PC-9 (cell line): ENCODE data around the gene VAMP8. TPM values are rescaled to one million over a fixed set of nuclear protein-coding genes. Genes with fewer than 3 reads are reported as not detected.
"Not testable (repeated sequence)": the region's sequence is repeated elsewhere in the genome, so short reads cannot be mapped to it uniquely, and the experiment has no call there.

Source experiments
- BruUV-seq: library from RNA; stranded (reverse); fragments of 400-500 nt; replicated peaks from 2 replicates; lab custom pipeline; 2021; lab: Mats Ljungman, UMichigan
- CTCF ChIA-PET: fragments of 300-600 bp; sonication (Branson Sonifier 250); formaldehyde crosslinking; loops from one replicate; lab custom pipeline; 2022; ENCODE audit warnings: antibody characterized with exemption; lab: Charles Lee
- POLR2A ChIA-PET: fragments of 300-600 bp; sonication (Branson Sonifier 250); formaldehyde crosslinking; loops from one replicate; lab custom pipeline; 2022; ENCODE audit warnings: antibody characterized with exemption; ENCODE audit not compliant: unreplicated experiment; lab: Charles Lee
- DNase-seq, 2 experiments: peaks; one replicate each; pipeline versions ENCODE4 v3.0.0 to v3.0.0-alpha.2; 2015 to 2022; ENCODE audit warnings: mixed read lengths in 1 of 2
- H2AFZ ChIP-seq: fragments of 200-600 bp; sonication (generic); 2 replicates; pipeline ENCODE4 v1.8.1; 2017; ENCODE audit warnings: antibody characterized with exemption
- H3F3A ChIP-seq: fragments of 200-600 bp; sonication (generic); 2 replicates; pipeline ENCODE4 v1.8.1; 2017; ENCODE audit warnings: antibody characterized with exemption, mild to moderate bottlenecking, low read depth; ENCODE audit not compliant: insufficient read depth
- H3K27ac ChIP-seq: fragments of 200-600 bp; sonication (generic); 2 replicates; pipeline ENCODE4 v1.6.1; 2016; ENCODE audit warnings: mixed run types
- H3K27me3 ChIP-seq: fragments of 200-600 bp; sonication (generic); 2 replicates; pipeline ENCODE4 v1.6.1; 2016; ENCODE audit warnings: low read depth, mixed run types; ENCODE audit not compliant: insufficient read depth
- H3K36me3 ChIP-seq: fragments of 200-600 bp; sonication (generic); 2 replicates; pipeline ENCODE4 v1.6.1; 2016; ENCODE audit warnings: low read depth, mixed run types
- H3K4me1 ChIP-seq: fragments of 200-600 bp; sonication (generic); replicated peaks from 2 replicates; pipeline ENCODE4 v1.6.1; 2016; ENCODE audit warnings: mixed run types; ENCODE audit not compliant: insufficient read depth
- H3K4me2 ChIP-seq: fragments of 200-600 bp; sonication (generic); 2 replicates; pipeline ENCODE4 v1.6.1; 2017; ENCODE audit warnings: mixed run types
- H3K4me3 ChIP-seq: fragments of 200-600 bp; sonication (generic); 2 replicates; pipeline ENCODE4 v1.6.1; 2016; ENCODE audit warnings: mixed run types
- H3K79me2 ChIP-seq: fragments of 200-600 bp; sonication (generic); 2 replicates; pipeline ENCODE4 v1.6.1; 2017; ENCODE audit warnings: low read depth, mixed run types
- H3K9me2 ChIP-seq: fragments of 200-600 bp; sonication (generic); 2 replicates; pipeline ENCODE4 v1.8.1; 2017; ENCODE audit warnings: mild to moderate bottlenecking; ENCODE audit not compliant: insufficient read depth
- H3K9me3 ChIP-seq: fragments of 200-600 bp; sonication (generic); 2 replicates; pipeline ENCODE4 v1.8.1; 2016; ENCODE audit warnings: low read depth; ENCODE audit not compliant: insufficient read depth
- H4K20me1 ChIP-seq: fragments of 200-600 bp; sonication (generic); 2 replicates; pipeline ENCODE4 v1.8.1; 2017; ENCODE audit not compliant: insufficient read depth
- EZH2 ChIP-seq: fragments of 200-600 bp; sonication (generic); IDR thresholded peaks from 2 replicates; pipeline ENCODE4 v1.8.0; 2017; ENCODE audit warnings: antibody characterized with exemption, low read depth
- intact Hi-C: fragments of 100-400 bp; cut with micrococcal nuclease; formaldehyde crosslinking; loops from one replicate; pipeline ENCODE4 v1.10.0; 2022; ENCODE audit not compliant: unreplicated experiment
- total RNA-seq: library from RNA; stranded (reverse); gene quantifications from 2 replicates; pipeline ENCODE4 v1.2.3, GENCODE V29; 2021
- TF ChIP-seq, protein P1 (sequence below): fragments of 200-600 bp; sonication (generic); conservative IDR thresholded peaks from 2 replicates; pipeline ENCODE4 v1.6.1; 2017; ENCODE audit warnings: mixed run types, antibody characterized with exemption, mild to moderate bottlenecking, moderate library complexity

Gene VAMP8
- total RNA-seq, 1 experiment from 2014 or later, result 124 TPM

DNA sequence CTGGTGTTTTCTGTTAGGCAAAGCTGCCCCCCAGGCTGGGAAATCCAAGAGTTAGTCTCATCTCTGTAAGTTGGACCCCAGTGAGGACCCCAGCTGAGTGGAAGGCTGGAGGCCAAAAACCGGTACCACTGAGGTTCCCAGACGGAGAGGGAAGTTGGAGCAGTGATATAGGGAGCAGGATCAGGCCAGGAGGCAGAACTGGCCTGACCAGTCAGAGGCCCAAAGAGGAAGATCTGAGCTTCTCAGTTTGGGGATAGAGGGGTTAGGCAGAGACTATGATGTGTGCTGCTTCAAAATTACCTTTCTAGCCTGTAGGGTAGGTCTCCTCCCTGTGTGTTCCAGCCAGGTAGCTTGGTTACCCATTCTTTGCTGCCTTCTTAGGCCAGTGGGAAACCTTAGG, 13.6 kb downstream of the VAMP8 start:
- Histone ChIP-seq H4K20me1 (no peaks in the 10 kb centered on the region), H3K27me3 (no peaks in the 10 kb centered on the region), H3F3A (peaks cover 15% of the 10 kb centered on the region), H3K4me2 (no peak overlapping the region), H3K36me3 (no peaks in the 10 kb centered on the region), H3K9me3 (no peaks in the 10 kb centered on the region), H3K9me2 (no peaks in the 10 kb centered on the region), H2AFZ (no peak overlapping the region), H3K4me1 (peaks cover 21% of the 10 kb centered on the region), H3K4me3 (no peak overlapping the region), H3K79me2 (peaks cover 11% of the 10 kb centered on the region), H3K27ac (no peak overlapping the region)
- no TSS peak for BruUV-seq
- intact Hi-C loops, result no loop called here
- ChIA-PET POLR2A (no interaction called here), CTCF (no interaction called here)
- no peak for DNase-seq
- TF ChIP-seq, protein P1, sequence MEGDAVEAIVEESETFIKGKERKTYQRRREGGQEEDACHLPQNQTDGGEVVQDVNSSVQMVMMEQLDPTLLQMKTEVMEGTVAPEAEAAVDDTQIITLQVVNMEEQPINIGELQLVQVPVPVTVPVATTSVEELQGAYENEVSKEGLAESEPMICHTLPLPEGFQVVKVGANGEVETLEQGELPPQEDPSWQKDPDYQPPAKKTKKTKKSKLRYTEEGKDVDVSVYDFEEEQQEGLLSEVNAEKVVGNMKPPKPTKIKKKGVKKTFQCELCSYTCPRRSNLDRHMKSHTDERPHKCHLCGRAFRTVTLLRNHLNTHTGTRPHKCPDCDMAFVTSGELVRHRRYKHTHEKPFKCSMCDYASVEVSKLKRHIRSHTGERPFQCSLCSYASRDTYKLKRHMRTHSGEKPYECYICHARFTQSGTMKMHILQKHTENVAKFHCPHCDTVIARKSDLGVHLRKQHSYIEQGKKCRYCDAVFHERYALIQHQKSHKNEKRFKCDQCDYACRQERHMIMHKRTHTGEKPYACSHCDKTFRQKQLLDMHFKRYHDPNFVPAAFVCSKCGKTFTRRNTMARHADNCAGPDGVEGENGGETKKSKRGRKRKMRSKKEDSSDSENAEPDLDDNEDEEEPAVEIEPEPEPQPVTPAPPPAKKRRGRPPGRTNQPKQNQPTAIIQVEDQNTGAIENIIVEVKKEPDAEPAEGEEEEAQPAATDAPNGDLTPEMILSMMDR, result no peak
- TF ChIP-seq EZH2, result no peak

DNA sequence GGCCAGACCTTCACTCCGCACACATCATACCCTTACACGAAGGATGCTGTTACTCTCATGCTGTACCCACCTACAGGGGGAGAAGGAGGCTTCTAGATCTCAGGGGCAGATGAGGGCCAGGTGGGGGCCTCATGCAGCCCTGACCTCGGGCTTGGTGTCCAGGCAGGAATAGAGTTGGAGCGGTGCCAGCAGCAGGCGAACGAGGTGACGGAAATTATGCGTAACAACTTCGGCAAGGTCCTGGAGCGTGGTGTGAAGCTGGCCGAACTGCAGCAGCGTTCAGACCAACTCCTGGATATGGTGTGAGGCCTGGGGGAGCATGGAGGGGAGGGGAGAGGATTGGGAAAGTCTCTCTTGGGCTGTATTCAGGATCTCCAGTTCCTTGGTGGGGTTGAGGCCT, 14.2 kb downstream of the VAMP8 start:
- Histone ChIP-seq H3K79me2 (peaks cover 18% of the 10 kb centered on the region), H3K4me1 (peaks cover 20% of the 10 kb centered on the region), H3K4me3 (no peak overlapping the region), H3K9me3 (no peaks in the 10 kb centered on the region), H3K27me3 (no peaks in the 10 kb centered on the region), H4K20me1 (no peaks in the 10 kb centered on the region), H2AFZ (no peak overlapping the region), H3K4me2 (no peak overlapping the region), H3K9me2 (no peaks in the 10 kb centered on the region), H3K27ac (no peak overlapping the region), H3F3A (peaks cover 11% of the 10 kb centered on the region), H3K36me3 (0 out of 2 replicates have a peak, but pooled peaks cover 2% of the 10 kb centered on the region)
- TF ChIP-seq, protein P1, result no peak
- no peak for TF ChIP-seq EZH2
- POLR2A ChIA-PET, result no interaction called here
- DNase-seq, result no peak
- intact Hi-C loops, result no loop called here
- CTCF ChIA-PET, result no interaction called here
- BruUV-seq, result no TSS peak

DNA sequence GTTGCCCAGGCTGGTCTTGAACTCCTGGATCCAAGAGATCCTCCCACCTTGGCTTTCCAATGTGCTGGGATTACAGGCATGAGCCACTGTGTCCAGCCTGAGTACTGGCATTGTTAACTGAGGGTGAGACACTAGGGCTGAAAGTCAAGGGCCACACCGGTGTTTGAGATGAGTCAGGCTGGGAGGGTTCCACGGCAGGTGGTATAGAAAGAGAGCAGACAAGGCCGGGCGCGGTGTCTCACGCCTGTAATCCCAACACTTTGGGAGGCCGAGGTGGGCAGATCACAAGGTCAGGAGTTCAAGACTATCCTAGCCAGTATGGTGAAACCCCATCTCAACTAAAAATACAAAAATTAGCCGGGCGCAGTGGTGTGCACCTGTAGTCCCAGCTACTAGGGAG, 14.9 kb downstream of the VAMP8 start:
- H3K4me3 ChIP-seq, H3K36me3 ChIP-seq, H3K27me3 ChIP-seq, BruUV-seq, H3K9me2 ChIP-seq, intact Hi-C loops, H4K20me1 ChIP-seq, H3K4me2 ChIP-seq, H3K27ac ChIP-seq, H2AFZ ChIP-seq, DNase-seq, CTCF ChIA-PET, H3K9me3 ChIP-seq: not testable (repeated sequence)
- Histone ChIP-seq H3F3A (peaks cover 11% of the 10 kb centered on the region), H3K79me2 (peaks cover 25% of the 10 kb centered on the region), H3K4me1 (peaks cover 25% of the 10 kb centered on the region)
- POLR2A ChIA-PET, result interaction anchor here (0.6 kb wide), 1 partner anchor 213 kb away, joined by 8 read pairs; no protein-coding TSS in a partner anchor

DNA sequence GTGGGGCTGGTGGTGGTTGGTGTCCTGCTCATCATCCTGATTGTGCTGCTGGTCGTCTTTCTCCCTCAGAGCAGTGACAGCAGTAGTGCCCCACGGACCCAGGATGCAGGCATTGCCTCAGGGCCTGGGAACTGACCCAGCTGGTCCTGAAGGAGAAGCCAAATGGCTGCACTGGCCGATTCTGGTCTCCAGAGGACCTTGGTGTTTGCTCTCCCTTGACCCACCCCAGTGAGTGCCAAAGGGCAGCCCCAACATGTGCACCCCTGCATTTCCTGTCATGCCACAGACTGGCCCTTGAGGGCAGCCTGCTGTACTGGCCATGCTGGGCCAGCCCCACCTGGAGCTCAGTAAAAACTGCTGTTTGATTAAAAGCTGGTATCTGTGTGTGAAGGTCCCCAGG, 15.6 kb downstream of the VAMP8 start:
- Histone ChIP-seq H2AFZ (no peak overlapping the region), H3K4me1 (peaks cover 25% of the 10 kb centered on the region), H3K27ac (no peak overlapping the region), H3K9me3 (no peaks in the 10 kb centered on the region), H3K4me3 (no peak overlapping the region), H4K20me1 (no peaks in the 10 kb centered on the region), H3F3A (peaks cover 11% of the 10 kb centered on the region), H3K9me2 (no peaks in the 10 kb centered on the region), H3K36me3 (peaks cover 8% of the 10 kb centered on the region; the same call in 1 of the 2 replicates), H3K27me3 (no peaks in the 10 kb centered on the region), H3K79me2 (peaks cover 30% of the 10 kb centered on the region), H3K4me2 (no peak overlapping the region)
- ChIA-PET CTCF (interaction anchor here (0.5 kb wide), 1 partner anchor 21 kb away, joined by 5 read pairs; no protein-coding TSS in a partner anchor), POLR2A (interaction anchor here (0.6 kb wide), 1 partner anchor 214 kb away, joined by 8 read pairs; no protein-coding TSS in a partner anchor)
- intact Hi-C loops, result no loop called here
- no TSS peak for BruUV-seq
- TF ChIP-seq EZH2, result no peak
- TF ChIP-seq, protein P1, result no peak
- no peak for DNase-seq
